Left lung (tissue), 10 donors: ENCODE data around the gene PNCK. TPM values are rescaled to one million over a fixed set of nuclear protein-coding genes. Genes with fewer than 3 reads are reported as not detected.

ENCODE experiments used
- ATAC-seq: fragments of 200-7000 bp; cut with Tn5 transposase; one replicate; pipeline ENCODE4 v1.9.1; 2020; ENCODE audit warnings: moderate library complexity
- DNase-seq, 4 donors: peaks; one replicate each; pipeline ENCODE4 v3.0.0-alpha.2; 2013 to 2020
- H3K27ac ChIP-seq, 2 donors: fragments of 200-600 bp; sonication (generic) in 1 of 2; one replicate each; pipeline versions ENCODE4 v1.5.0 to v1.8.0; 2020 to 2021
- H3K27me3 ChIP-seq, 2 donors: fragments of 200-600 bp; sonication (generic) in 1 of 2; one replicate each; pipeline versions ENCODE4 v1.5.0 to v1.8.0; 2020 to 2021
- H3K36me3 ChIP-seq, 2 donors: fragments of 200-600 bp; sonication (generic) in 1 of 2; one replicate each; pipeline versions ENCODE4 v1.5.0 to v1.8.0; 2020 to 2021
- H3K4me1 ChIP-seq, 2 donors: fragments of 200-600 bp; one replicate each; pipeline ENCODE4 v1.8.0; 2021
- H3K4me3 ChIP-seq, 2 donors: fragments of 200-600 bp; sonication (generic) in 1 of 2; one replicate each; pipeline versions ENCODE4 v1.5.0 to v1.8.0; 2020 to 2021; ENCODE audit warnings: mild to moderate bottlenecking in 1 of 2
- H3K9me3 ChIP-seq, 2 donors: fragments of 200-600 bp; sonication (generic) in 1 of 2; one replicate each; pipeline versions ENCODE4 v1.5.0 to v1.8.0; 2020 to 2021
- CTCF ChIP-seq, 2 donors: fragments of 200-600 bp; sonication (generic) in 1 of 2; IDR thresholded peaks; one replicate each; pipeline versions ENCODE4 v1.5.0 to v1.8.0; 2021; ENCODE audit warnings: antibody characterized with exemption in 2 of 2
- intact Hi-C, 2 donors: fragments of 100-400 bp; cut with DNase I; formaldehyde crosslinking; loops; one replicate each; pipeline versions ENCODE4 v1.11.2 to v1.14.2; 2022
- polyA plus RNA-seq, 6 donors: library from polyadenylated mRNA; unstranded; fragments of 120-200 nt; gene quantifications; one replicate each; pipeline ENCODE4 v1.2.1, GENCODE V29; 2013; ENCODE audit not compliant: insufficient read length in 6 of 6
- total RNA-seq, 2 donors: library from RNA; stranded (reverse); fragmentation: NEBNext Ultra II Directional; extraction: Animal tissue kit (Norgen Biotek cat#: 25700); gene quantifications; one replicate each; pipeline ENCODE4 v1.2.1, GENCODE V29; 2021
- donor health status: DM: no; HTN: yes; CAD: no.
- donor health status: DM: no; HTN: no; CAD: no.

The PNCK gene
- total and polyA plus RNA-seq, 8 donors, result 0.34 to 1.4 (median 0.67) TPM; not detected in 1

- no peaks in the 10 kb centered on the region for H3K36me3 ChIP-seq
- TF ChIP-seq CTCF (IDR thresholded peaks at IDR 0.05), result no peak
- no peak overlapping the region for H3K27ac ChIP-seq
- peaks cover 3 to 53% of the 10 kb centered on the region in 2 donors for H3K27me3 ChIP-seq
- no peaks in the 10 kb centered on the region for H3K9me3 ChIP-seq
- ATAC-seq, result no peak
- peak in 1 of 4 donors; percentile 29 for DNase-seq
- H3K4me3 ChIP-seq, result no peak overlapping the region
- intact Hi-C loops, result loop anchor here in 1 of 2 donors (10.0 kb wide), 1 partner anchor 115 kb away; no protein-coding TSS in a partner anchor
- no peaks in the 10 kb centered on the region for H3K4me1 ChIP-seq
Observed at GRCh38 chrX:153669901-153670731, 3.5 kb downstream of the PNCK start.

GRCh38 chrX:153669174-153669890, 4.3 kb downstream of the PNCK start:
- H3K4me3 ChIP-seq, result no peak overlapping the region
- peaks cover 5 to 45% of the 10 kb centered on the region in 2 donors for H3K27me3 ChIP-seq
- DNase-seq (peak in 2 of 4 donors; percentile 34 to 76), ATAC-seq (peak; percentile 20)
- no peak overlapping the region for H3K27ac ChIP-seq
- no peaks in the 10 kb centered on the region for H3K9me3 ChIP-seq
- no peaks in the 10 kb centered on the region for H3K36me3 ChIP-seq
- no peaks in the 10 kb centered on the region for H3K4me1 ChIP-seq
- intact Hi-C loops, result loop anchor here in 1 of 2 donors (10.0 kb wide), 1 partner anchor 115 kb away; no protein-coding TSS in a partner anchor
- peak; percentile 62 to 77 for TF ChIP-seq CTCF (IDR thresholded peaks at IDR 0.05)

GRCh38 chrX:153668423-153669173, 5.0 kb downstream of the PNCK start:
- intact Hi-C loops, result loop anchor here in 1 of 2 donors (10.0 kb wide), 1 partner anchor 114 kb away; no protein-coding TSS in a partner anchor
- ATAC-seq (no peak), DNase-seq (no peak)
- Histone ChIP-seq H3K4me3 (no peak overlapping the region), H3K27ac (no peak overlapping the region), H3K27me3 (peaks cover 6 to 42% of the 10 kb centered on the region in 2 donors), H3K4me1 (no peaks in the 10 kb centered on the region), H3K9me3 (no peaks in the 10 kb centered on the region), H3K36me3 (no peaks in the 10 kb centered on the region)
- no peak for TF ChIP-seq CTCF (IDR thresholded peaks at IDR 0.05)

- Histone ChIP-seq H3K4me1 (no peaks in the 10 kb centered on the region), H3K27me3 (peaks cover 6 to 43% of the 10 kb centered on the region in 2 donors), H3K27ac (no peak overlapping the region), H3K9me3 (no peaks in the 10 kb centered on the region), H3K36me3 (no peaks in the 10 kb centered on the region), H3K4me3 (no peak overlapping the region)
- DNase-seq (peak; percentile 77 to 89 (median 83)), ATAC-seq (peak; percentile 93)
- intact Hi-C loops, result loop anchor here in 1 of 2 donors (10.0 kb wide), 1 partner anchor 113 kb away; no protein-coding TSS in a partner anchor
- TF ChIP-seq CTCF (IDR thresholded peaks at IDR 0.05), result peak; percentile 51 to 79
Observed at GRCh38 chrX:153667956-153668396, 5.6 kb downstream of the PNCK start.
